KMS-11 (cell line): ENCODE data around the gene RPH3AL.

Experiments
- H2AFZ ChIP-seq: fragments of 200-600 bp; sonication (generic); 2 replicates; pipeline ENCODE4 v1.6.1; 2016; ENCODE audit warnings: antibody characterized with exemption, mixed run types, low read depth
- H3K27ac ChIP-seq: fragments of 200-600 bp; sonication (generic); 2 replicates; pipeline ENCODE4 v1.6.1; 2016; ENCODE audit warnings: mild to moderate bottlenecking, mixed run types
- H3K27me3 ChIP-seq: fragments of 200-600 bp; sonication (generic); 2 replicates; pipeline ENCODE4 v1.6.1; 2017; ENCODE audit warnings: mild to moderate bottlenecking, low read depth, mixed run types, moderate library complexity; ENCODE audit not compliant: insufficient read depth
- H3K36me3 ChIP-seq: fragments of 200-600 bp; sonication (generic); 2 replicates; pipeline ENCODE4 v1.6.1; 2017; ENCODE audit warnings: mild to moderate bottlenecking, mixed run types; ENCODE audit not compliant: insufficient read depth
- H3K4me1 ChIP-seq: fragments of 200-600 bp; sonication (generic); 2 replicates; pipeline ENCODE4 v1.6.1; 2016; ENCODE audit warnings: mild to moderate bottlenecking, low read depth, mixed run types; ENCODE audit not compliant: poor library complexity, severe bottlenecking
- H3K4me2 ChIP-seq: fragments of 200-600 bp; sonication (generic); 2 replicates; pipeline ENCODE4 v1.7.0; 2016; ENCODE audit warnings: mild to moderate bottlenecking, mixed run types
- H3K4me3 ChIP-seq: fragments of 200-600 bp; sonication (generic); IDR thresholded peaks from 2 replicates; pipeline ENCODE4 v1.6.1; 2017; ENCODE audit warnings: low read depth, low read length, mixed read lengths; ENCODE audit not compliant: insufficient read depth
- H3K79me2 ChIP-seq: fragments of 200-600 bp; sonication (generic); 2 replicates; pipeline ENCODE4 v1.6.1; 2016; ENCODE audit warnings: low read depth, mixed run types; ENCODE audit not compliant: insufficient read depth
- H3K9ac ChIP-seq: fragments of 200-600 bp; sonication (generic); 2 replicates; pipeline ENCODE4 v1.6.1; 2016; ENCODE audit warnings: mild to moderate bottlenecking, mixed run types
- H4K20me1 ChIP-seq: fragments of 200-600 bp; sonication (generic); 2 replicates; pipeline ENCODE4 v1.6.1; 2016; ENCODE audit warnings: mild to moderate bottlenecking, mixed run types; ENCODE audit not compliant: insufficient read depth
- TF ChIP-seq, protein P1 (sequence below): fragments of 200-600 bp; sonication (generic); conservative IDR thresholded peaks from 2 replicates; pipeline ENCODE4 v1.6.1; 2017; ENCODE audit warnings: low read depth, mild to moderate bottlenecking, antibody characterized with exemption, low read length, moderate library complexity, mixed read lengths

Gene RPH3AL

DNA sequence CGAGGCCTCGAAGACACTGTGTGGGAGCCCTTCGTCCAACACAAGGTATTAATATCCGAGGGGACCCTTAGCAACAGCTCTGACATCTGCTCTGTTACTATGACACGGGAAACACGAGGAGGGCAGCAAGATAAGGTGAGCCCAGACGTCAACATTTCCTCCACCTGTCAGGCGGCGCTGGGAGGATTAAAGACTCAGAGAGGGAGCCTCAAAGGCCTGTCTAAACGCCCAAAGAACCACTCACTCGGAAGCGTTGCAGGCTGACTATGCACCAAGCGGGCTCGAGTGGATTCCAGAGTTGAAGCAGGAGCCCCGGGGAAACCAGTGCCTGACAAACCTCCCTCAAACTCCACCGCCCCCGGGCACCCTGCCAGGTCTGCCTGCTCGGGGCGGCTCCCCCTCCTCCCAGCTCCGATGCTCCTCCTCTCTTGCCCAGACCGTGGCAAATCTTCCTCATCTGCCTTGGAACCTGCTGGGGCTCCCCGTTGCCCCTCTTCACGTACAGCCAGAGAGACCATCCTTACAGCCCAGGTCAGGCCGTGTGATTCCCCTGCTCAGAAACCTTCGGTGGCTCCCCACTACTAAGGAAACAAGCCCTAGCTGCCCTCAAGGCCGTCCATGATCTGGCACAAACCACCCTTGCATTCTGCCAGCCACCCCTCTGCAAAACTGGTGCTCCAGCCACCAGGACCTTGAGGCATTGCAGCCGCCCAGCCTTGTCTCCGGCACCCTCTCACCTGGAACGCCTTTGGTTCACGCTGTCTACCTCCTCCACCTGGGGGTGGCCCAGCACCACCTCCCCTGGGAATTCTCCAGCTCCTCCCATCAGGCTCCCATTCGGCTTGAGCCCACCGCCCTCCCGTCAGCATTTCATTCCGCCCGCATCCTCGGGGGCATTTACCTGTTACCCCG, 16.2 kb downstream of the RPH3AL start:
- Histone ChIP-seq H4K20me1 (no peaks in the 10 kb centered on the region), H3K27ac (no peak overlapping the region), H3K9ac (no peak overlapping the region), H3K4me1 (no peaks in the 10 kb centered on the region), H3K27me3 (no peaks in the 10 kb centered on the region), H2AFZ (no peak overlapping the region), H3K4me3 (no peak overlapping the region), H3K4me2 (no peak overlapping the region), H3K36me3 (no peaks in the 10 kb centered on the region), H3K79me2 (no peaks in the 10 kb centered on the region)
- TF ChIP-seq, protein P1, sequence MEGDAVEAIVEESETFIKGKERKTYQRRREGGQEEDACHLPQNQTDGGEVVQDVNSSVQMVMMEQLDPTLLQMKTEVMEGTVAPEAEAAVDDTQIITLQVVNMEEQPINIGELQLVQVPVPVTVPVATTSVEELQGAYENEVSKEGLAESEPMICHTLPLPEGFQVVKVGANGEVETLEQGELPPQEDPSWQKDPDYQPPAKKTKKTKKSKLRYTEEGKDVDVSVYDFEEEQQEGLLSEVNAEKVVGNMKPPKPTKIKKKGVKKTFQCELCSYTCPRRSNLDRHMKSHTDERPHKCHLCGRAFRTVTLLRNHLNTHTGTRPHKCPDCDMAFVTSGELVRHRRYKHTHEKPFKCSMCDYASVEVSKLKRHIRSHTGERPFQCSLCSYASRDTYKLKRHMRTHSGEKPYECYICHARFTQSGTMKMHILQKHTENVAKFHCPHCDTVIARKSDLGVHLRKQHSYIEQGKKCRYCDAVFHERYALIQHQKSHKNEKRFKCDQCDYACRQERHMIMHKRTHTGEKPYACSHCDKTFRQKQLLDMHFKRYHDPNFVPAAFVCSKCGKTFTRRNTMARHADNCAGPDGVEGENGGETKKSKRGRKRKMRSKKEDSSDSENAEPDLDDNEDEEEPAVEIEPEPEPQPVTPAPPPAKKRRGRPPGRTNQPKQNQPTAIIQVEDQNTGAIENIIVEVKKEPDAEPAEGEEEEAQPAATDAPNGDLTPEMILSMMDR: no peak

DNA sequence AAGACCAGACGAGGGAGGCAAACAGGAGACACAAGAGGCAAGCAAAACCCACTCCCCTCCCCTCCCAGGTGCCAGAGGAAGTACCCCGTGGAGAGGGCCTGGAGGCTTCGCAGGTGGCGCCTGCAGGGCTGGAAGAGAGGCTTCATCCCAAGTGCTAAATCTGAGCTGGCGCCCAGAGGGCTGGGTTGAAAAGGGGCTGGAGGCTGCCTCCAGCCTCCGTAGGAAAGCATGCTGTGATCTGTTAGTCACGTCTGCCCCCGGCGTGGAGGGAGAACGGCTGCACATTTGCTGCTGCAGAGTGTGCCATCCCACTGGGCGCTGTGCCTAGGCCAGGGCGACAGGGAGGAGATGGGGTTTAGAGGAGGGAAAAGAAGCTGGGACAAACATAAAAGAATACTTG, 16.9 kb downstream of the RPH3AL start:
- no peak overlapping the region for H3K4me2 ChIP-seq
- no peaks in the 10 kb centered on the region for H4K20me1 ChIP-seq
- no peak overlapping the region for H3K27ac ChIP-seq
- no peaks in the 10 kb centered on the region for H3K4me1 ChIP-seq
- no peak overlapping the region for H3K4me3 ChIP-seq
- H3K9ac ChIP-seq: no peak overlapping the region
- no peak overlapping the region for H2AFZ ChIP-seq
- H3K79me2 ChIP-seq: no peaks in the 10 kb centered on the region
- no peaks in the 10 kb centered on the region for H3K27me3 ChIP-seq
- H3K36me3 ChIP-seq: no peaks in the 10 kb centered on the region
- TF ChIP-seq, protein P1: no peak

DNA sequence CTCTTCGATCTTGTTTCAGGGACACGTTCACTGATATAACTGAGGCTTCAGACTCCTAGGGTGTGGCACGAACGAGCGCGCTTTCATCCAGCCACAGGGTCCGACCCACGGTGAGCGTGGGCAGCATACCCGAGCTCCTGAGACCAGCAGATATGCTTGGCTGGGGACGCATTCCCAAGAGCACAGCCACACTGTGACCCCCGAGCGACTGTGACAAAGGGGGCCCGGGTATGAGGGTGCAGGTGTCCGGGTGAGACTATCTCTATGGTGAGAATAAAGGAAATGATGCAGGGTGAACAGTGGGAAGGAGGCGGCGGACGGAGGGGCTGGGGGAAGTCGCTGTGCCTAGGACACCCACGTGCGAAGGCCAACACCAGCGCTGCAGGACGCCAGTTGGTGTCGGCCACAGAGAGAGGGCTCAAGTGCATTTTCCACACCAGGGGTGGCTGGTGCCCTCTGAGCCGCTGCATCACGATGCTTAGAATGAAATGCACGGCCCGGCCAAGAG, 17.6 kb downstream of the RPH3AL start:
- TF ChIP-seq, protein P1: no peak
- H2AFZ ChIP-seq: no peak overlapping the region
- no peaks in the 10 kb centered on the region for H4K20me1 ChIP-seq
- H3K79me2 ChIP-seq: no peaks in the 10 kb centered on the region
- H3K36me3 ChIP-seq: no peaks in the 10 kb centered on the region
- H3K4me2 ChIP-seq: no peak overlapping the region
- no peak overlapping the region for H3K9ac ChIP-seq
- H3K27me3 ChIP-seq: no peaks in the 10 kb centered on the region
- no peak overlapping the region for H3K4me3 ChIP-seq
- H3K4me1 ChIP-seq: no peaks in the 10 kb centered on the region
- no peak overlapping the region for H3K27ac ChIP-seq

DNA sequence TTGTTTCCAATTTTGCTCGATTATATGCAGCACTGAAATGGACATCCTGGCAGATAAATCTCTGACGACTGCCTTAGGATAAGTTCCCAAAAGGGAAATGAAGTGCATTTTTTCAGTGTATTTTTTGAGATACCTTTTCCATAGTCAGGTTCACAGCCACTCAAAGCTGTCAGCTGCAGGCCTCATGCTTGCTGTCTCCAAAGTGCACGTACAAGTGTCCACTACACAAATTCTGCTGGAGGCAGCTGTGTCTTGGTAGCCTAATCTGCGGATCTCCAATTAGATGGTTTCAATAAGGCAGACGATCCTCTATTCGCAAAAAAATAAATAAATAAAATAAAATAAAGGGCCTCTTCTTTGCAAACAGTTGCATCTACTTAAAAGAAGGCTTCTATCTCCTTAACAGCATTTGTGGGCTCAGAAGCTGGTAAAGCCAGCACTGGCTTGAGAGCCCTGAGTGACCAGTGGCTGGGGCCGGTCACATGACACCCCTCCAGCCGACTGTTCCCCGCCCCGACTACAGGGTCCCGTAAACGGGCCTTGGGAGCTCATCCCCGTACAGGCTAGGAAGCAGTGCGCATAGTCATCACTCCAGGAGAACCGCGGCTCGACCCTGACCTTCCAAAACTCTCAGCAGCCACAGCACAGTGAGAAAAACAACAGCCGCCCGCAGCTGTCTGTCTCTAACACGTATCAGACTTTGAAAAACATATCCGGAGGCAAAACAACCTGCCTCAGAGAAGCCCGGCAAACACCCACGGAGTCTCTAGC, 18.8 kb downstream of the RPH3AL start:
- no peak overlapping the region for H3K27ac ChIP-seq
- no peaks in the 10 kb centered on the region for H3K4me1 ChIP-seq
- TF ChIP-seq, protein P1: no peak
- no peak overlapping the region for H3K4me3 ChIP-seq
- H4K20me1 ChIP-seq: no peaks in the 10 kb centered on the region
- H2AFZ ChIP-seq: no peak overlapping the region
- H3K9ac ChIP-seq: no peak overlapping the region
- H3K79me2 ChIP-seq: no peaks in the 10 kb centered on the region
- no peak overlapping the region for H3K4me2 ChIP-seq
- H3K36me3 ChIP-seq: no peaks in the 10 kb centered on the region
- no peaks in the 10 kb centered on the region for H3K27me3 ChIP-seq
